HFF-Myc (cell line): ENCODE measurements around the gene PKN3.

Source experiments
- DNase-seq: peaks from one replicate; pipeline ENCODE4 v3.0.0-alpha.2; 2011; ENCODE audit warnings: low read depth; ENCODE audit errors: extremely low read depth
- H3K4me3 ChIP-seq: replicated peaks from 2 replicates; pipeline ENCODE4 v1.5.1; 2011; ENCODE audit warnings: low read depth, mild to moderate bottlenecking, control low read depth, low read length
- TF ChIP-seq, protein P1 (sequence below): IDR thresholded peaks from 2 replicates; pipeline ENCODE4 v1.5.1; 2012; ENCODE audit warnings: mild to moderate bottlenecking, low read depth, low read length, control low read depth; ENCODE audit errors: missing control alignments

The PKN3 gene

DNA sequence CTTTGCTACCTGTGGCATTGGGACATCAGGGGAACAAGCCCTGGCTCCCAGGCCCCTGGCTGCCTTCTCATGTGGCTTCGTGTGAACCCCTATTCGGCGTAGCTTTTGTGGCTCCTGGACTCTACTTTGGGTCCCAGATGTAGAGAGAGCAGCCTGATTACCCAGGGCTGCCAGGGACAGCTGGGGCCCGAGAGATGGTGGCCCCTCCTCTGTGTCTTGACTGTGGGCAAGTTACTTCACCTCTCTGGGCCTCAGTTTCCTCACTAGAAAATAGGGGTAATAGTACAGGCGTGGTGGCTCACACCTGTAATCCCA is 2.0 kb downstream of the PKN3 start:
- DNase-seq: no peak
- H3K4me3 ChIP-seq: no peak overlapping the region
- TF ChIP-seq, protein P1, sequence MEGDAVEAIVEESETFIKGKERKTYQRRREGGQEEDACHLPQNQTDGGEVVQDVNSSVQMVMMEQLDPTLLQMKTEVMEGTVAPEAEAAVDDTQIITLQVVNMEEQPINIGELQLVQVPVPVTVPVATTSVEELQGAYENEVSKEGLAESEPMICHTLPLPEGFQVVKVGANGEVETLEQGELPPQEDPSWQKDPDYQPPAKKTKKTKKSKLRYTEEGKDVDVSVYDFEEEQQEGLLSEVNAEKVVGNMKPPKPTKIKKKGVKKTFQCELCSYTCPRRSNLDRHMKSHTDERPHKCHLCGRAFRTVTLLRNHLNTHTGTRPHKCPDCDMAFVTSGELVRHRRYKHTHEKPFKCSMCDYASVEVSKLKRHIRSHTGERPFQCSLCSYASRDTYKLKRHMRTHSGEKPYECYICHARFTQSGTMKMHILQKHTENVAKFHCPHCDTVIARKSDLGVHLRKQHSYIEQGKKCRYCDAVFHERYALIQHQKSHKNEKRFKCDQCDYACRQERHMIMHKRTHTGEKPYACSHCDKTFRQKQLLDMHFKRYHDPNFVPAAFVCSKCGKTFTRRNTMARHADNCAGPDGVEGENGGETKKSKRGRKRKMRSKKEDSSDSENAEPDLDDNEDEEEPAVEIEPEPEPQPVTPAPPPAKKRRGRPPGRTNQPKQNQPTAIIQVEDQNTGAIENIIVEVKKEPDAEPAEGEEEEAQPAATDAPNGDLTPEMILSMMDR: no peak

DNA sequence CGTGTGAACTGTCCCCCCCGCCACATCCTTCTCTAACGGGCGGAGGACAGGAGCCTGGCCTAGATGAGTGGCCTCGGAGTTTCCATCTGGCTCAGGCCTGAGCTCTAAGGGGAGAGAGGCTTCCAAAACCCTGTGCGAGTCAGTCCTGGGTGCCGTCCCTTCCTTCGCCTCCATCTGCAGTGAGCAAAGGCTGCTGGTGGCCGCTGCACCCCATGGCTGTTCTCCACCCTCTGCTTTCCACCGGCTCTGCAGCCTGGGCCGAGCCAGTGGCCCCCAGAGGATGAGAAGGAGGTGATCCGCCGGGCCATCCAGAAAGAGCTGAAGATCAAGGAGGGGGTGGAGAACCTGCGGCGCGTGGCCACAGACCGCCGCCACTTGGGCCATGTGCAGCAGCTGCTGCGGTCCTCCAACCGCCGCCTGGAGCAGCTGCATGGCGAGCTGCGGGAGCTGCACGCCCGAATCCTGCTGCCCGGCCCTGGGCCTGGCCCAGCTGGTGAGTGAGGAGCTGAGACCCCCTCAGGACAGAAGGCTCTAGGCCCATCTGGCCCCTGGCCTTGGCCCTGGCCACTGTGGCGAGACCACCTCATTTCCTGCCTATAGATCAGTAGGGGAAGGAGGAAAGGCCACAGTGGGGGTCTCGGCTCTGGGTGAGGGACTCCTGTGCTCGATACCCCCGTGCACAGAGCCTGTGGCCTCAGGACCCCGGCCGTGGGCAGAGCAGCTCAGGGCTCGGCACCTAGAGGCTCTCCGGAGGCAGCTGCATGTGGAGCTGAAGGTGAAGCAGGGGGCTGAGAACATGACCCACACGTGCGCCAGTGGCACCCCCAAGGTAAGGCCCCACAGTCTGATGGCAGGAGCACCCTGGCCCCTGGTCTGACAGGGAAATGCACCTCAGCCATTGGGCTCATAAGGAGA is 3.0 kb downstream of the PKN3 start:
- DNase-seq: no peak
- no peak overlapping the region for H3K4me3 ChIP-seq
- TF ChIP-seq, protein P1: no peak

DNA sequence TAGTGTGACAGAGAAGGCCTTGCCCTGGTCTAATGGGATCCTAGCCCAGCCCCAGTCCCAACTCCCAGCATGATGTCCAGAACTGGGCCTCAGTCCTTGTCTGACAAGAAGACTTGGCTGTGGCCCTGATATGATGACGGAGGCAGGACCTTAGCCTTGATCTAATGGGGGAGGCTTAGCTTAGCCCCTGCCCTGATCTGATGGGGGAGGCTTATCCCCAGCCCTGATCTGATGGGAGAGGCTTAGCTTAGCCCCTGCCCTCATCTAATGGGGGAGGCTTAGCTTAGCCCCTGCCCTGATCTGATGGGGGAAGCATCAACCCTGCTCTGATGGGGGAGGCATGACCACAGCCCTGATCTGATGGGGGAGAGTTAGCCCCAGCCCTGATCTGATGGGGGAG is 3.7 kb downstream of the PKN3 start:
- DNase-seq: no peak
- H3K4me3 ChIP-seq: no peak overlapping the region
- TF ChIP-seq, protein P1: no peak

DNA sequence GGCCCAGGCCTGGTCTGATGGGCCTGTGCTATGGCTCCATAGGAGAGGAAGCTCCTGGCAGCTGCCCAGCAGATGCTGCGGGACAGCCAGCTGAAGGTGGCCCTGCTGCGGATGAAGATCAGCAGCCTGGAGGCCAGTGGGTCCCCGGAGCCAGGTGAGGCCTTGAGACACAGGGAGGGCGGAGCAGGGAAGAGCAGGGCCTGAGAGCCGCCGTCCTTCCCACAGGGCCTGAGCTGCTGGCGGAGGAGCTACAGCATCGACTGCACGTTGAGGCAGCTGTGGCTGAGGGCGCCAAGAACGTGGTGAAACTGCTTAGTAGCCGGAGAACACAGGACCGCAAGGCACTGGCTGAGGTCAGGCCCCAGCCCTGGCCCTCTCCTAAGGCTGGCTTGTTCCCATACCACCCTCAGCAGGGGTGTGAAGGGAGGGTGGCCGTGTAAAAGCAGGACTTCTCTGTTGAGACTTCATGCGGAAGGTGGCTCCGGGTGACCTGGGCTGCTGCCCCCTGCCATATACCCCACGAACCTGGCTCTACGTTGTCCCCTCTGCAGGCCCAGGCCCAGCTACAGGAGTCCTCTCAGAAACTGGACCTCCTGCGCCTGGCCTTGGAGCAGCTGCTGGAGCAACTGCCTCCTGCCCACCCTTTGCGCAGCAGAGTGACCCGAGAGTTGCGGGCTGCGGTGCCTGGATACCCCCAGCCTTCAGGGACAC is 4.5 kb downstream of the PKN3 start:
- DNase-seq: no peak
- H3K4me3 ChIP-seq: no peak overlapping the region
- TF ChIP-seq, protein P1: no peak

DNA sequence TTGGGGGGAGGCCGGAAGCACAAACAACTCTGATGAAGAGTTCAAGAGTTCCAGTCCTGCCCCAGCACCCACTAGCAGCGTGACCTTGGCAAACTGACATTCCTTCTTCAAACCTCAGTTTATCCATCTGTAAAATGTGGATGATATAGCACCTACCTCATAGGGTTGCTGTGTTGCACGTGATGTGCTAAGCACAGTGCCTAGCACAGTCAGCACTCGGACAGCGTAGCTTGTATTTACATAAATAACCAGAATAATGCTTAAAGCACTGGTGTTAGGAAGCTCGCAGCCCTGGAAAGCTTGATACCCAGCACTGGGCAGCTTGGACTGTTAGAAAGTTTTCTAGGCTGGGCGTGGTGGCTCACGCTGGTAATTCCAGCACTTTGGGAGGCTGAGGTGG is 5.1 kb downstream of the PKN3 start:
- TF ChIP-seq, protein P1: no peak
- DNase-seq: no peak
- H3K4me3 ChIP-seq: no peak overlapping the region

DNA sequence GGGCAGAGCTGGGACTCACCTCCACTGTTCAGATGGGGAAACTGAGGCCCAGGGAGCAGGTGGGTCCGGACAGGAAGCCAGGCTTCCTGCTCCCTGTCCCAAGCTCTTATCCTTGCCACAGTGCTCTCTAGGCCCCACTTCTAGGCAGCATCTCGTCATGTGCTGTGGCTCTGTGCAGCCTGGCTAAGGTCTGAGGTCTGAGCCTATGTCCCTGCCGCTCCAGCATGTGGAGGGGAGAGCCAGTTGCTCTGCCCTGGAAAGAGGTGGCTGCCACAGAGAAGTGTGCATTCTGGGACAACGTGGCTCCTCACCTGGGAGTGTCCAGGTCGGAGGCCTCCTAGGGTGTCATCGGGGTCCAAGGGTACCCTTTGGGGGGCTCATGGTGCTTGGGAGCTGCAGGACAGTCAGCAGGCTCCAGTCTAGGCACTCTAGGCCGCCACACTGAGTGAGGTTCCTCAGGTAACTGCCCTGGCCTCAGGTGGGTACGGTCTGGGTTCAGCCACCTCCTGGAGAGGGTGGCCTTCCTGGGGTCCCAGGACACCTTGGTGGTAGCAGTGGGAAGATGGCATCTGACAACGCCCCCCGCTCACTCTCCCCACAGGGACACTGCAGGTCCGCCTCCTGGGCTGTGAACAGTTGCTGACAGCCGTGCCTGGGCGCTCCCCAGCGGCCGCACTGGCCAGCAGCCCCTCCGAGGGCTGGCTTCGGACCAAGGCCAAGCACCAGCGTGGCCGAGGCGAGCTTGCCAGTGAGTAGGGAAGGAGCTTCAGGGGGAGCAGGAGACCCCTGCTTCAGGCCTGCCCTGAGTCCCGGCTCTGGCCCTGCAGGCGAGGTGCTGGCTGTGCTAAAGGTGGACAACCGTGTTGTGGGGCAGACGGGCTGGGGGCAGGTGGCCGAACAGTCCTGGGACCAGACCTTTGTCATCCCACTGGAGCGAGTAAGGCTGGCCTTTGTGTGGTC is 10.4 kb downstream of the PKN3 start:
- no peak overlapping the region for H3K4me3 ChIP-seq
- DNase-seq: no peak
- TF ChIP-seq, protein P1: no peak
